H9 (cell line): ENCODE measurements around the gene ARSI. TPM values are rescaled to one million over a fixed set of nuclear protein-coding genes. Genes with fewer than 3 reads are reported as not detected.

Experiments
- DNase-seq: peaks from one replicate; pipeline ENCODE4 v3.0.0-alpha.2; 2017
- H2AFZ ChIP-seq: one replicate; pipeline ENCODE4 v1.6.1; 2013; ENCODE audit warnings: mild to moderate bottlenecking, low read length, control low read depth, moderate library complexity
- H2AK5ac ChIP-seq: 2 replicates; pipeline ENCODE4 v1.6.1; 2013; ENCODE audit warnings: low read length, control low read depth, mixed read lengths; ENCODE audit not compliant: insufficient read length
- H2BK120ac ChIP-seq: one replicate; pipeline ENCODE4 v1.6.1; 2013; ENCODE audit warnings: low read depth, mild to moderate bottlenecking, low read length, control low read depth, inconsistent platforms; ENCODE audit not compliant: poor library complexity, severe bottlenecking
- H2BK12ac ChIP-seq: 2 replicates; pipeline ENCODE4 v1.6.1; 2013; ENCODE audit warnings: low read length, control low read depth, mixed read lengths, low read depth; ENCODE audit not compliant: insufficient read length
- H2BK15ac ChIP-seq: 2 replicates; pipeline ENCODE4 v1.6.1; 2013; ENCODE audit warnings: low read depth, low read length, control low read depth
- H2BK20ac ChIP-seq: one replicate; pipeline ENCODE4 v1.6.1; 2013; ENCODE audit warnings: low read depth, mild to moderate bottlenecking, low read length, control low read depth, inconsistent platforms; ENCODE audit not compliant: poor library complexity, severe bottlenecking
- H2BK5ac ChIP-seq: 2 replicates; pipeline ENCODE4 v1.6.1; 2013; ENCODE audit warnings: low read length, control low read depth, mixed read lengths; ENCODE audit not compliant: insufficient read length
- H3K14ac ChIP-seq: 2 replicates; pipeline ENCODE4 v1.6.1; 2013; ENCODE audit warnings: low read length, control low read depth; ENCODE audit not compliant: insufficient read depth
- H3K18ac ChIP-seq: 2 replicates; pipeline ENCODE4 v1.6.1; 2013; ENCODE audit warnings: low read depth, mild to moderate bottlenecking, mixed read lengths, low read length, control low read depth; ENCODE audit not compliant: insufficient read length
- H3K23ac ChIP-seq: 2 replicates; pipeline ENCODE4 v1.6.1; 2013; ENCODE audit warnings: low read length, control low read depth, mixed read lengths, low read depth; ENCODE audit not compliant: insufficient read length
- H3K23me2 ChIP-seq: 2 replicates; pipeline ENCODE4 v1.6.1; 2013; ENCODE audit warnings: low read depth, mild to moderate bottlenecking, mixed read lengths, low read length, control low read depth; ENCODE audit not compliant: insufficient read length, poor library complexity, severe bottlenecking
- H3K27ac ChIP-seq: 2 replicates; pipeline ENCODE4 v1.5.1; 2013; ENCODE audit warnings: low read length, control low read depth, mixed read lengths, low read depth; ENCODE audit not compliant: insufficient read length
- H3K27me3 ChIP-seq: 2 replicates; pipeline ENCODE4 v1.6.1; 2013; ENCODE audit warnings: low read length, control low read depth, inconsistent platforms; ENCODE audit not compliant: insufficient read depth
- H3K4ac ChIP-seq: 2 replicates; pipeline ENCODE4 v1.6.1; 2013; ENCODE audit warnings: low read depth, mild to moderate bottlenecking, control low read depth, inconsistent platforms, low read length, moderate library complexity
- H3K4me1 ChIP-seq: 2 replicates; pipeline ENCODE4 v1.6.1; 2013; ENCODE audit warnings: low read length, control low read depth, inconsistent platforms; ENCODE audit not compliant: insufficient read depth
- H3K4me2 ChIP-seq: 2 replicates; pipeline ENCODE4 v1.6.1; 2013; ENCODE audit warnings: low read length, control low read depth, mixed read lengths; ENCODE audit not compliant: insufficient read length, insufficient read depth
- H3K56ac ChIP-seq: 2 replicates; pipeline ENCODE4 v1.6.1; 2013; ENCODE audit warnings: low read depth, mild to moderate bottlenecking, mixed read lengths, low read length, control low read depth; ENCODE audit not compliant: insufficient read length
- H3K79me1 ChIP-seq: 2 replicates; pipeline ENCODE4 v1.6.1; 2013; ENCODE audit warnings: low read depth, mild to moderate bottlenecking, moderate library complexity, low read length, control low read depth, inconsistent platforms; ENCODE audit not compliant: insufficient read depth, poor library complexity, severe bottlenecking
- H3K79me2 ChIP-seq: 2 replicates; pipeline ENCODE4 v1.6.1; 2013; ENCODE audit warnings: low read length, control low read depth, inconsistent platforms; ENCODE audit not compliant: insufficient read depth
- H3K9ac ChIP-seq: 2 replicates; pipeline ENCODE4 v1.6.1; 2013; ENCODE audit warnings: low read length, control low read depth, mixed read lengths; ENCODE audit not compliant: insufficient read length; ENCODE audit errors: extremely low read depth
- H3K9me3 ChIP-seq: one replicate; pipeline ENCODE4 v1.6.1; 2013; ENCODE audit warnings: low read depth, low read length, inconsistent platforms; ENCODE audit not compliant: control insufficient read depth
- H3T11ph ChIP-seq: one replicate; pipeline ENCODE4 v1.6.1; 2013; ENCODE audit warnings: mild to moderate bottlenecking, low read length, control low read depth, inconsistent platforms
- H4K20me1 ChIP-seq: one replicate; pipeline ENCODE4 v1.6.1; 2013; ENCODE audit not compliant: control insufficient read depth, insufficient read length, insufficient read depth
- H4K5ac ChIP-seq: 2 replicates; pipeline ENCODE4 v1.6.1; 2013; ENCODE audit warnings: low read depth, mild to moderate bottlenecking, mixed read lengths, low read length, control low read depth; ENCODE audit not compliant: insufficient read length
- H4K8ac ChIP-seq: replicated peaks from 2 replicates; pipeline ENCODE4 v1.6.1; 2013; ENCODE audit warnings: low read length, control low read depth, mixed read lengths, low read depth; ENCODE audit not compliant: insufficient read length
- H4K91ac ChIP-seq: 2 replicates; pipeline ENCODE4 v1.6.1; 2013; ENCODE audit warnings: low read depth, mild to moderate bottlenecking, moderate library complexity, mixed read lengths, low read length, control low read depth; ENCODE audit not compliant: insufficient read length
- H3K27ac Mint-ChIP-seq, 3 experiments: 2 replicates in 2 of 3; 3 replicates in 1 of 3; pipeline ENCODE4 v1.8.0; 2020 to 2021; ENCODE audit warnings: mixed read lengths in 3 of 3, mild to moderate bottlenecking in 1 of 3, moderate library complexity in 1 of 3
- H3K27me3 Mint-ChIP-seq: 2 replicates; pipeline ENCODE4 v1.8.0; 2021; ENCODE audit warnings: low read depth, mild to moderate bottlenecking, moderate library complexity, mixed read lengths
- H3K36me3 Mint-ChIP-seq, 3 experiments: 2 replicates in 2 of 3; 3 replicates in 1 of 3; pipeline ENCODE4 v1.8.0; 2020 to 2021; ENCODE audit warnings: low read depth in 3 of 3, mixed read lengths in 3 of 3; ENCODE audit not compliant: insufficient read depth in 1 of 3
- H3K4me1 Mint-ChIP-seq, 2 experiments: 2 replicates each; pipeline ENCODE4 v1.8.0; 2020; ENCODE audit warnings: mixed read lengths in 2 of 2
- H3K4me3 Mint-ChIP-seq, 2 experiments: 2 replicates in 1 of 2; 3 replicates in 1 of 2; pipeline ENCODE4 v1.8.0; 2020 to 2021; ENCODE audit warnings: mild to moderate bottlenecking in 2 of 2, mixed read lengths in 2 of 2, moderate library complexity in 1 of 2
- H3K9me3 Mint-ChIP-seq, 2 experiments: 2 replicates in 1 of 2; 3 replicates in 1 of 2; pipeline ENCODE4 v1.8.0; 2020; ENCODE audit warnings: mild to moderate bottlenecking in 2 of 2, mixed read lengths in 2 of 2, moderate library complexity in 1 of 2
- CTCF ChIP-seq: fragments of 200-600 bp; sonication (generic); conservative IDR thresholded peaks from 3 replicates; pipeline ENCODE4 v1.8.0; 2021; ENCODE audit warnings: antibody characterized with exemption, mild to moderate bottlenecking
- WGBS: extraction: QIAGEN DNeasy Blood & Tissue Kit; methylation state at CpG from one replicate; pipeline ENCODE4 v1.1.7; 2013; ENCODE audit warnings: missing lambda C conversion rate, low lambda C conversion rate, mixed read lengths; ENCODE audit not compliant: insufficient read length; ENCODE audit errors: extremely low coverage; 5-methylcytosine and 5-hydroxymethylcytosine counted together
- total RNA-seq: library from RNA; stranded (reverse); gene quantifications from 2 replicates; pipeline ENCODE4 v1.2.1, GENCODE V29; 2021

The ARSI gene
- total RNA-seq, 1 experiment from 2014 or later = 1.7 TPM

- H2BK12ac ChIP-seq = no peak overlapping the region
- no peak overlapping the region for H2AFZ ChIP-seq
- no peaks in the 10 kb centered on the region; a peak in 1 of 5 replicates for H3K9me3 Mint-ChIP-seq
- no peak overlapping the region for H3K18ac ChIP-seq
- no peaks in the 10 kb centered on the region for H3K36me3 Mint-ChIP-seq
- no peak overlapping the region for H4K8ac ChIP-seq
- H4K5ac ChIP-seq = no peak overlapping the region
- H2BK120ac ChIP-seq = no peak overlapping the region
- WGBS = no CpG with 5 or more reads among the region's 5 CpGs
- H3K27me3 ChIP-seq = no peaks in the 10 kb centered on the region
- no peak overlapping the region for H4K91ac ChIP-seq
- H3K9ac ChIP-seq = no peak overlapping the region
- H2BK5ac ChIP-seq = no peak overlapping the region
- peaks cover 0 to 7% of the 10 kb centered on the region in 2 experiments; a peak in 2 of 4 replicates for H3K4me1 Mint-ChIP-seq
- H2BK15ac ChIP-seq = no peak overlapping the region
- H3K23me2 ChIP-seq = no peaks in the 10 kb centered on the region
- H3K4ac ChIP-seq = no peak overlapping the region
- H3T11ph ChIP-seq = no peak overlapping the region
- no peak overlapping the region for H3K4me3 Mint-ChIP-seq
- H3K79me1 ChIP-seq = no peaks in the 10 kb centered on the region
- no peaks in the 10 kb centered on the region for H3K79me2 ChIP-seq
- H4K20me1 ChIP-seq = no peaks in the 10 kb centered on the region
- no peak for DNase-seq
- H3K27ac Mint-ChIP-seq = no peak overlapping the region
- TF ChIP-seq CTCF = no peak
- no peak overlapping the region for H3K4me2 ChIP-seq
- no peak overlapping the region for H3K23ac ChIP-seq
- no peak overlapping the region for H3K56ac ChIP-seq
- no peak overlapping the region for H3K27ac ChIP-seq
- no peaks in the 10 kb centered on the region for H3K4me1 ChIP-seq
- H2BK20ac ChIP-seq = no peak overlapping the region
- no peak overlapping the region for H3K14ac ChIP-seq
- H2AK5ac ChIP-seq = no peak overlapping the region
- H3K27me3 Mint-ChIP-seq = no peaks in the 10 kb centered on the region; the same call in 1 of the 2 replicates
- no peaks in the 10 kb centered on the region for H3K9me3 ChIP-seq
These were observed 36.5 kb upstream of the ARSI start for GRCh38 chr5:150339165-150339564.
